ENCODE results near the gene CMTM4.

GRCh38 chr16:66598111-66598510 lies 98.4 kb downstream of the CMTM4 start:
- TF ChIP-seq USF1 (IDR thresholded peaks at IDR 0.05): no peak
- no peak for TF ChIP-seq EP300 (IDR thresholded peaks at IDR 0.05; ENCODE audit: borderline replicate concordance)
- TF ChIP-seq YY1 (IDR thresholded peaks at IDR 0.05; ENCODE audit: low read depth): no peak
- TF ChIP-seq ZBTB7A (IDR thresholded peaks at IDR 0.05; ENCODE audit: low read depth): no peak
- no peak for TF ChIP-seq REST (IDR thresholded peaks at IDR 0.05; ENCODE audit: low read depth)

All from Ishikawa (cell line).